GM12873 (cell line): ENCODE measurements around the gene CCDC188.

Source experiments
- TF ChIP-seq, protein P1 (sequence below): IDR thresholded peaks from 2 replicates; pipeline ENCODE4 v1.5.1; 2012; ENCODE audit warnings: low read depth, mild to moderate bottlenecking, moderate library complexity, low read length, control low read depth; ENCODE audit not compliant: insufficient read depth; ENCODE audit errors: missing control alignments

Gene CCDC188

DNA sequence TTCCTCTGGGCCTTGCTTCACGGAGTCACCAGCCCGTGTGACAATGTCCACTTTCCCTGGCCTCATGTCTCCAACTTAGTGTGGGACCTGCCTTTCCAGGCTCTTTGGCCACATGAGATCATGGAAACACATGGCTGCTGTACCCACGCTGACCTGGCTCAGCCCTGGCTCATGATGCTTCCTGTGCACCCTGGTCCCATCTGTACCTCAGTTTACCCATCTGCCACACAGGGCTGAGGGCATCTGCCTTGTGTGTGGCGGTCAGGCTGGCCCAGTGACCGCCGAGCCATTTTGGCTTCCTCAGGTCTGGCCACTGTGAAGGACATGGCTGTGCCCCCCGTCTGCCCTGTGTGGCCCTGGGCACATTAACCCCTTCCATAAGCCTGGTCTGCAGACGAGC is 32.2 kb upstream of the CCDC188 start:
- TF ChIP-seq, protein P1, sequence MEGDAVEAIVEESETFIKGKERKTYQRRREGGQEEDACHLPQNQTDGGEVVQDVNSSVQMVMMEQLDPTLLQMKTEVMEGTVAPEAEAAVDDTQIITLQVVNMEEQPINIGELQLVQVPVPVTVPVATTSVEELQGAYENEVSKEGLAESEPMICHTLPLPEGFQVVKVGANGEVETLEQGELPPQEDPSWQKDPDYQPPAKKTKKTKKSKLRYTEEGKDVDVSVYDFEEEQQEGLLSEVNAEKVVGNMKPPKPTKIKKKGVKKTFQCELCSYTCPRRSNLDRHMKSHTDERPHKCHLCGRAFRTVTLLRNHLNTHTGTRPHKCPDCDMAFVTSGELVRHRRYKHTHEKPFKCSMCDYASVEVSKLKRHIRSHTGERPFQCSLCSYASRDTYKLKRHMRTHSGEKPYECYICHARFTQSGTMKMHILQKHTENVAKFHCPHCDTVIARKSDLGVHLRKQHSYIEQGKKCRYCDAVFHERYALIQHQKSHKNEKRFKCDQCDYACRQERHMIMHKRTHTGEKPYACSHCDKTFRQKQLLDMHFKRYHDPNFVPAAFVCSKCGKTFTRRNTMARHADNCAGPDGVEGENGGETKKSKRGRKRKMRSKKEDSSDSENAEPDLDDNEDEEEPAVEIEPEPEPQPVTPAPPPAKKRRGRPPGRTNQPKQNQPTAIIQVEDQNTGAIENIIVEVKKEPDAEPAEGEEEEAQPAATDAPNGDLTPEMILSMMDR, result no peak

DNA sequence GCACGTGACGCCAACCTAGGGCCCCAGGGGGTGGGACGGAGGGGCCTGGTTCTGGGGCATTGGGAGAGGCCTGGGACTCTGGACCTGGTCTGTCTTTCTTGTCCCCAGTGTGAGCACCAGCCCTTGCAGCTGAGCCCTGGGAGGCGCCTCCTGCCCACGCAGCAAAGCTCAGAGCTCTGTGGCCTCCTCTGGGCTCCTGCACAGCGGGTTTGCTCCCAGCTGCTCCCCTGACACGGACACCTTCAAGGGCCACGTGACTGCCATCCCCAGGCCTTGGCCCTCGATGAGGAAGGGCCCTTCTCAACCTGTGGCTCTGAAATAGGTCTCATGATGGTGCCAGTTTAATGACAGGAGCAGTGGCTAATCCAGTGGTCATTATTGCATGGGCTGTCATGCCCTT is 31.5 kb upstream of the CCDC188 start:
- TF ChIP-seq, protein P1, result no peak

DNA sequence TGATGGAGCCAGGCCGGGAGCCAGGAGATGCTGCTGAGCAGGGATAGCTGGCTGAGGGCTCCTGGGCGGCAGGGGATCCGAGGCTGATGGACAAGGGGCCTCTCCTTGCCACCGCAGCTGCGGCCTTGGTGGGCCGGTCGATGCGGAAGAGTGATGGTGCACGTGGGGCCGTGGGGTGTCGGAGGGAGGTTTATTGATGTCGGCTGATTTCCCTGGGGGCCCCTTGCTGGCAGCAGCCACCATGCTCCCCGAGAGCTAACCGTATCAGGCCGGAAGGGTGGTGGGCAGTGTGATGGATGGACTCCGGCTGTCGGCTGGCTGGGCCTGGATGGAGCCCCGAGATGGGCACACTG is 31.0 kb upstream of the CCDC188 start:
- TF ChIP-seq, protein P1, result no peak

DNA sequence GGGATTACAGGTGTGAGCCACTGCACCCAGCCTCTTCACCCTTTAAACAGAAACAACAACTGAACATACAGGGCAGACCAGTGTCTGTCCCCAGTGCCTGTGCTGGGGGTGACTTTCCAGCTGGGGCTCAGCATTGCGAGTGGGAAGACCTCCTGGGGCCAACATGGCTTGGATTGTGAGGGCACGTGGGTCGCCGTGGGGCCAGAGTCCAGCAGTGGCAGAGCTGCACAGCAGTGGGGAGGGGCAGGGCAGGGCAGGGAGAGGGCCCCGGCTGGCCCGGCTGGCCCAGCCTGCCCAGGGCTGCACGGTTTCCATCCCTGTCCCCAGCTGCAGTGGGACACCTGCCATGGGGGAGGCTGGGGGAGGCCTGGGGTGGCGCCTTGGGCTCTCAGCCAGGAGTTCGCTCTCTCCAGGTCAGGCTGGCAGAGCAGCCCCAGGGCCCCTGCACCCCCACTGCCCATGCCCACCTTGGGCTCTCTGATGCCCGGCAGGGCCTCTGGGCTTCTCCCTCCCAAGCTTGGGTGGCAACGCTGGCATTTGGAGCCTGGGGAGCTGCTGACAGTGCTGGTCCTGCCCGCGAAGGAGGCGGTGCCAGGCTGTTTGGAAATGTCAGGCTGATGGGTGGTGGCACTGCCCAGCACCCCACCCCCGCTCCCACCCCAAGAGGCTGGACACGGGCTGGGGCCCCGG is 30.5 kb upstream of the CCDC188 start:
- TF ChIP-seq, protein P1, result no peak

DNA sequence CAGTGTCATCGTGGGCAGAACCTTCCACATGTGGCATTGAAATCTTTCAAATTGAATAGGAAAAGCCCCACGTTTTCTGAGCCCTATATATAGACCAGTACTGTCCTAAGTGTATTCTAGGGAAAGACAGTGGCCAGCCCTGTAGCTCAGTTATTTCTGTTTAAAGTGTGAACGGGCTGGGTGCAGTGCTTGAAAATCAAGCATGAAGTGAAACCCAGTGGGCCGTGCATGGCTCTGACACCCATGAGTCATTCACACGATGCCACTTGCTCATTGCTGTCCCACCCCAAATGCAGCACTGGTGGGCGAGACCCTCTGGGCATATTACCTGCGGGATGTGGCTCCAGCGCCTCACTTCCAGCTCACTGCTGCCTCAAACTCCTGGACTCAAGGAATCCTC is 29.8 kb upstream of the CCDC188 start:
- TF ChIP-seq, protein P1, result no peak

DNA sequence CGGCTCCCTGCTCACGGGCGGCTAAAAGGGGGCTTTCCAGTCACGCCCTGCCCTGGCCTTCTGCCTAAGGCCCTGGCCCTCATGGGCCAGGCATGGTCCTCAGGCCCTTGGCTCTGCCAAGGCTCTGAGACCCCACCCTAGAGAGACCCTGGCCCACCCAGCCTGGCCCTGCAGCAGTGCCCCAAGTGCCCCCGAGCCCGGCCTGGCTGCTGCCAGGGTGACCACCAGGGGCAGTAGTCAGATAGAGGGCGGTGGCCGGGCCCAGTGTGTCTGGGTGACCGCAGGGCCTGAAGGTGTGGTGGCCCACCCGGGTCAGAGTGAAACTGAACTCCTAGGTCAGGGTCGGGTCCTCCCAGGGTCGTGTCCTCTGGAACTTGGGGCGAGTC is 29.4 kb upstream of the CCDC188 start:
- TF ChIP-seq, protein P1, result no peak

DNA sequence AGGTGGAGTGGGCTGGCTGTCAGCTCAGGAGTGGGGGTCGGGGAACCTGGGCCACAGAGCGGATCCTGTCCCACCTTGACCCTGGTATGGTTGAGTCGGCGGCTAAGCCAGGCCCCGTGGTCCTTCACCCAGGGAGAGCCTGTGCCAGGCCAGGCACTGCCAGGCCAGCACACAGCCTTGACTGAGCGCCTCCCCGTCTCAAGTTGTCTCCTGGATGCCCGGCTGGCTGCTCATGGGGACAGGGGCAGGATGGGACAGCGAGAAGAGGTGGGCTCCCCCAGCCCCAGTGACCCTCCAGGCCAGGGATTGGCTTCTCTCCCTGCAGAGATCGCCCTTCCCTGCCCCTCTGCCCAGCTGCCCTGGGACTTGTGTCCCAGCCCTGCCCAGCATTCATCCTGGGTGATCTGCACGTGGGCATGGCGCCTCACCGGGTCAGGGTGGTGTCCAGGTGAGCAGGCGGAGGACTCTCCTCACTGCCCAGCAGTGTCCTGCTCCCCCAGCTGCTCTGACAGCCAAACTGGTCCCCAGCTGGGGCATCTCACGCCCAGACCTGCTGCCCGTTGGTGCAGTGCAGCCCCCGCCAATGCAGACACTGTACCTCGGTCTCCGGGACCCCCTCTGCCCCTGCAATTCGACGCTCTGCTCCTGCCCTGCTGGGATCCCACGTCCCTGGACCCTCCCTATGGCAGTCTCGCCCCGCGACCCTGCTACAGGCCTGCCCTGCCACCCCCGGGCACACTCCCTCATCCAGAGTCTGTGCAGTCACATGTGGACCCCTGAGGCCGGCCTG is 28.8 kb upstream of the CCDC188 start:
- TF ChIP-seq, protein P1, result no peak
